ENCODE measurements around the gene CLEC16A. TPM values are rescaled to one million over a fixed set of nuclear protein-coding genes. Genes with fewer than 3 reads are reported as not detected.
"Not testable (repeated sequence)": the region's sequence is repeated elsewhere in the genome, so short reads cannot be mapped to it uniquely, and the experiment has no call there.

Gene CLEC16A
- polyA plus RNA-seq, 4 donors = 22.9 to 24.5 (median 23.7) TPM

GRCh38 chr16:11092788-11093571 lies 148.6 kb downstream of the CLEC16A start:
- DNase-seq (ENCODE audit: low read depth in 4 of 4, low spot score in 3 of 4) = no peak

GRCh38 chr16:11093572-11094074 lies 149.3 kb downstream of the CLEC16A start:
- no peak for DNase-seq (ENCODE audit: low read depth in 4 of 4, low spot score in 3 of 4)

DNA sequence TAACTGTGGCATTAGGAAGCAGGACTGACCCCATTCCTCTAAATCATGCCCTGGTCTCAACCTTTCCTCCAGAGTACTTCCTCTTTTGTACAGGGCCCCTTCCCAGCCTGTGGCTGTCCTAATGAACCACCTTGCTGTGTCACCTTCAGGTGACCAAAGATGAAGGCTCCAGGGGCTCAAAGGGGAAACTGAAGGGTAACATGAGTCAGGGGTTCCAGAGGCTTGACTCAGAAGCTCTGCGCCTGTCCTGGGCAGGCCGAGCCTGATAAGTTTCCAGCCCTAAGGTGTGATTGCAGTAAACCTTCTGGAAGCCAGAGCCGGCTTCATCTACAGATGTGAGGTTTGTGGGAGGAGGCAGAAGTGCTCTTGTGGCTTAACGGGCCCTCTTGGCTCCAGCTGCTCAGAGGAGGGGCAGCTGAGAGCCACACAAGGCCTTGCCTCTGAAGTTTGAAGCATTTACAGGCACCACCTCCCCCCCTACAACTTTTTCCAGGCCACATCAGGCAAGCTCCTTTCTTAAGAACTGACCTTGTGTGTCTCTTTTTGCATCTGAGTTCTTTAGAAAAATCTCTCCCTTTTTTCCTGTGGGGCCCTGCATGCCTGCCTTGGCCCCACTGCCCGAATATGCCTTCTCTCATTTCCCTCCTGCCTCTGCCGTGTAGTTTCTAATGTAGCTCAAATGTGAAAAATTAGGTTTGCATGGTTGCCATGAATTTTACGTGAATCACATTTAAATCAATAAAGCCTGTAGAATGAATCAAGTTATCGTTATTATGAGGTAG lies 149.9 kb downstream of the CLEC16A start:
- DNase-seq (ENCODE audit: low read depth in 4 of 4, low spot score in 3 of 4) = no peak

DNA sequence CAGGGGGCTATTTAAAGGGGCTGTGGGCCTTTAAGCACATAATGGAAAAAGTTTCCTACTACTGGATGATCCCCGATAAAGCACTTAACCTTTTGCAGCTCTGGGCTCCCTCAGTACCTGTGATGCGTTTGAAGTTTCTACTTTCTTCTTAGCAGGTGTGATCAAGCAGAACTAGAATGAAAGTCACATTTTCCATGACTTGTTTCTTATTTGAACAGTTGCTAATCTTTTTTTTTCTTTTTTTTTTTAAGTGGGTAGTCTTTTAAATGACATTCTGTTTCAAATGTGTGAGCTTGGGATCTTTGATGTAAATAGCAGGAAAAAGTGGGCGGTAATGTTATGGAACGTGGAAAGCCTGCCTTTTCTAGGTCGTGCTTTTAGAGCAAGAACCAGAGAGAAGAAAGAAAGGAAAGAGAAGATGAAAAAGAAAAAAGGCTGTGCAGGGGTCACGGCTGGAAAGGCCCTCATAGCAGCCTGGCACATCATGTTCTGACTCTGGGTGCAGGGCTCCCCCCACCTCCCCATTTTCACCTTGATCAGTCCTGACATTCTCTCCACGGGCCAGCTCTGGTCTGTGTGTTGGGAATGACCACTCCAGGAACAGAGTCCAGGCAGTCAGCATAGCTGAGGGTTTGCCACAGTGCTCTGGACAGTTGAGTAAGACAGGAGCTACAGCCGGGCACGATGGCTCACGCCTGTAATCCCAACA lies 150.6 kb downstream of the CLEC16A start:
- DNase-seq (ENCODE audit: low read depth in 4 of 4, low spot score in 3 of 4) = no peak

- DNase-seq (ENCODE audit: low read depth in 4 of 4, low spot score in 3 of 4) = no peak
Measured at GRCh38 chr16:11095935-11096334, 151.6 kb downstream of the CLEC16A start.

DNA sequence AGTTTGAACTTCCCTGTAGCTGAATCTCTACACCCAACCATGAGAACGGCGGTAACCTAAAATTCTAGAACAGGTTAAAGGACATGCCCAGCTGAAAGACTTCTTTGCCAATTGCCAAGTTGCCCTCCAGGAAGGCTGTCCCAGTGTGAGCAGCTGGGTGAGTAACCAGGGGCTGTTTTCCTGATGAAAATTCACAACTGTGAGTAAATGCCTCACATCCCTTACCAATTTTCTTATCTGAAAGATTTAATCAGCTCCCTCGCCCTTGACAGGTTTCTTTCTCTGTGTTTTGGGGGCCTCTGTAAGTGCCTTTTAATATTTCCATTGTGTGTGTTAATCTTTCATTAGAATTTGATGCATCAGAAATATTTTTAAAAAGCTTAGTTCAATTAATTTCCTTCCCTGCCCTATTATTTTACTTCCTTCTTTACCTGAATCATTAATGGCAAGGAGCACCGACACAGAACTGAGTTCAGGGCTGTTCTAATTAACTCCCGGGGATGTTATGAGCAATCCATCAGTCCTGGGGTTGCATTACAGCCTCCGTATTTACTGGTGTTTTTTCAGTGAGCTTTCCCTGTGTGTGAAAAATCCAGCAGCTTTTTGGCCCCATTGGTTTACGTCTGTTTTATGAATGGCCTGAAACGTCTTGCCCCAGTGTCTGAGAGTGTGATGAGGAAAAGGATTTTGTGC lies 152.9 kb downstream of the CLEC16A start:
- DNase-seq (ENCODE audit: low read depth in 4 of 4, low spot score in 3 of 4) = no peak

DNA sequence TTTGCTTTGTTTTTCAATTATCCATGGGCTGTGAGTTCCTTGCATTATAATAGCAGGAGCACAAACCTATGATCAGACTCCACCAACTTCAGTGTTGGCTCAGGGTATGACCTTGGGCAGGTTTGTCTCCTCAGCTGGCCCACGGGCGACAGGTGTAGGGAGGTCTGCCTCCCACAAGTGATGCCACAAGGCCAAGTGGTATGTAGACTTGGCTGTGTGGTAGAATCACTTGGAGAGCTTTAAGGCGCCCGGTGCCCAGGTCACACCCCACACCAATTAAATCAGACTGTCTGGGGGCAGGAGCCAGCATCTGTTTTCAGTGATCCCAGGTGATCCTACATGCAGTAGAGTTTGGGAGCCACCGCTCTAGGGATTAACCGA lies 153.4 kb downstream of the CLEC16A start:
- no peak for DNase-seq (ENCODE audit: low read depth in 4 of 4, low spot score in 3 of 4)

DNA sequence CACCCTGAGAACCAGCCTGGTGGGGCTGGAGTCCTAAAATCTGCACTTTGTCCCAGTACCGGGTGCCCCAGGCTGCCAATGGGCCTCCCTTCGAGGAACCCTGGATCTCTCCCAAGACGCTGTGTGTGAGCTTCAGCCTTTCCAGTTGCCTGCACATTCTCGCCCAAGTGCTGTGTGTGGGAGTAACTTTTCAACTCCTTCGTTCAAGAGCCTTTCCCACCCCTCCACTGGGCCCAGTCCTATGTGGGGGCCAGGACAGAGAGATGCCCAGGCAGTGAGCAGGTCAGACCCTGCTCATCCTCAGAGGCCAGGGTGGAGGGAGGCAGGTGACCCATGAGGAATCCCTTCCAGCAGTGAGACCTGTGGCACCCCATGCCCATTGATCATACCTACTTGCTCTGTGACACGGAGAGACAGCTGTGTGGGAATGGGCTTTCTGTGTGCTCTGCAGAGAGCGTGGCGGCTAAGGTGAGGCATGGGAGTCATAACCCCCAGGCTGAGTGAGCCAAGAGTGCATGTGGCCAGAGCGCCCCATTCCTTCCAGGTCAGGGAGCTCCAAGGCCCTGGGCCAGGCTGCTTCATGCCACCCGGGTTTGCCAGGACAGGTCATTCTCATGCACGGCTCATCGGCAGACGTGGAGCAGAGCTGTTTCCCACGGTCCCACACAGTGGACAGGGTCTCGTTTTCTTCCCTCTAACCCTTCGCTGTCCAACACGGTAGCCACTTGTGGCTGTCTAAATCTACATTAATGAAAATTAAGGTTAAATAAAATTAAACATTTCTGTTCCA lies 154.4 kb downstream of the CLEC16A start:
- no peak for DNase-seq (ENCODE audit: low read depth in 4 of 4, low spot score in 3 of 4)

GRCh38 chr16:11099672-11100205 lies 155.4 kb downstream of the CLEC16A start:
- no peak for DNase-seq (ENCODE audit: low read depth in 4 of 4, low spot score in 3 of 4)

- DNase-seq (ENCODE audit: low read depth in 4 of 4, low spot score in 3 of 4) = no peak
Measured at GRCh38 chr16:11100239-11100750, 155.9 kb downstream of the CLEC16A start.

- DNase-seq (ENCODE audit: low read depth in 4 of 4, low spot score in 3 of 4) = no peak
Measured at GRCh38 chr16:11101283-11101682, 156.9 kb downstream of the CLEC16A start.

DNA sequence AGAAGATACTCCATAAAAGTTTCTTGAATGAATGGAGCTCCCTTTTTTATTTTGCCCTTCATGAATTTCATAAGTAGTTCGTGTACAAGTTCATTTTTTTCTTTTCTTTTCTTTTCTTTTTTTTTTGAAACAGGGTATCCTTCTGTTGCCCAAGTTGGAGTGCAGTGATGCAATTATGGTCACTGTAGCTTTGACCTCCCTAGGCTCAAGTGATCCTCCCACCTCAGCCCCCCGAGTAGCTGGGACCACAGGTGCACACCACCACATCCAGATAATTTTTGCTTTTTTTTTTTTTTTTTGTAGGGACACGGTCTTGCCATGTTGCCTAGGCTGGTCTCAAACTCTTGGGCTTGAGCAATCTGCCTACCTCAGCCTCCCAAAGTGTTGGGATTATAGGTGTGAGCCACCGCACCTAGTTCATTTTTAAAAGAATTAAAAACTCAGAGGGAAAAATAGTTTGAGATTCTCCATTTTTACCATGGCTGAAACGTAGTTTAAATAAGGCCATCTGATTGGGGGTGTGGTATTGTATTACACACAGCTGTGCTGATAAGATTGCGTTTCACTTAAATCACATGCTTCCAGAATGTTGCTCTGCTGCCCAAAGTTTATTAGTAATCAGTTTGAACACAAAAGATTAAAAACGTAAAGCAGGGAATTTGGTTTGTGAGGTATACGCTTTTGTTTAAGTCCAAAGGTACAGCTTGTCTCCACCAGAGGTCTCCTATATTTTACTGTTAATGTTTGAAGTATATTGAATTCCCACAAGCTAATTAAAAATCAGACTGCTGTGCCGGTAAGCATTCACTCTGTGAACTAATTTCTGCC lies 157.5 kb downstream of the CLEC16A start:
- DNase-seq (ENCODE audit: low read depth in 4 of 4, low spot score in 3 of 4) = no peak

- DNase-seq (ENCODE audit: low read depth in 4 of 4, low spot score in 3 of 4) = no peak
Measured at GRCh38 chr16:11102523-11102898, 158.1 kb downstream of the CLEC16A start.

GRCh38 chr16:11103301-11103700 lies 158.9 kb downstream of the CLEC16A start:
- not testable (repeated sequence) for DNase-seq (ENCODE audit: low read depth in 4 of 4, low spot score in 3 of 4)

- DNase-seq (ENCODE audit: low read depth in 4 of 4, low spot score in 3 of 4) = no peak
Measured at GRCh38 chr16:11104168-11105037, 160.0 kb downstream of the CLEC16A start.

GRCh38 chr16:11105038-11105903 lies 160.9 kb downstream of the CLEC16A start:
- DNase-seq (ENCODE audit: low read depth in 4 of 4, low spot score in 3 of 4) = no peak

- no peak for DNase-seq (ENCODE audit: low read depth in 4 of 4, low spot score in 3 of 4)
Measured at GRCh38 chr16:11106726-11107125, 162.4 kb downstream of the CLEC16A start.

Measured in right renal pelvis (tissue), 4 donors.